CD4-positive, alpha-beta T cell treated with Interleukin-4 for 4 hours (primary cell): ENCODE results near the gene TSKS.
A peak's percentile ranks its signal among the peaks of the same experiment; 100 is the strongest.

Experiments
- DNase-seq: peaks from one replicate; pipeline ENCODE4 v3.0.0-alpha.2; 2020

TSKS gene

DNA sequence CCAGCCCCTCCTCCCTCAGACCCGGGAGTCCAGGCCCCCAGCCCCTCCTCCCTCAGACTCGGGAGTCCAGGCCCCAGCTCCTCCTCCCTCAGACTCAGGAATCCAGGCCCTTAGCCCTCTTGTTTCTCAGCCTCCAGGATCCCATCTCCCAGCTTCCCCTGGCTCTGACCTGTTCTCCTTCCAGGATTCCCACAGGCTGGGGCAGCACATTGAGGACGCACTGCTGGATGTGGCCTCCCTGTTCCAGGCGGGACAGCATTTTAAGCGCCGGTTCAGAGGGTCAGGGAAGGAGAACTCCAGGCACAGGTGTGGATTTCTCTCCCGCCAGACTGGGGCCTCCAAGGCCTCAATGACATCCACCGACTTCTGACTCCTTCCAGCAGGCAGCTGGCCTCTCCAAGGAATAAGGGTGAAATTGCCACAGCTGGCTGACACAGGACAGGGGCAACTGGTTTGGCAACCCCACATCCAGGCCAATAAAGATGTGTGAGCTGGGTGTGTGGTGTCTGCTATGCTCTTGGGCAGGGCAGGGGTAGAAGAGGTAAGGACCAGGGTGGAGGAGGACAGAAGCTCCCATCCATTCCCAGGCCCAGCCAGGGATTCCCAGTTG lies 49.8 kb downstream of the TSKS start:
- DNase-seq, result no peak

DNA sequence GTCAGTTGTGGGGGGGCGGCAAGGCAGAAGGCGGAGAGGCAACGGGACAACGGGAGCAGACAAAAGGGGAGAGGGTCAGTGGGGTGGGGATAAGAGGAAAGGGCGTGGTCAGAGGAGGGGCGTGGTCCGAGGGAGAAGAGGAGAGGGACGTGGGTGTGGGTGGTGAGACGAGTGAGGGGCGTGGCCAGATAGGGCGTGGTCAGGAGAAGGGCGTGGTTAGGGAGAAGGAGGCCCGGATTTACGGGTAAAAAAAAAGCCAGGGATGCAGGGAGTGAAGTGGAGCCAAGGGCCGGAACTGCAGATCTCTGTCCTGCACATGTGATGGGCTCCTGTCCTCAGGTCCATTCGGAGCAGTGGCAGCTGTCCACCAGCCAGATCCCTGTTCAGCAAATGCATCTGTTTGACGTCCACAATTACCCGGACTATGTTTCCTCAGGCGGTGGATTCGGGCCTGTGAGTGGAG lies 50.7 kb downstream of the TSKS start:
- no peak for DNase-seq

DNA sequence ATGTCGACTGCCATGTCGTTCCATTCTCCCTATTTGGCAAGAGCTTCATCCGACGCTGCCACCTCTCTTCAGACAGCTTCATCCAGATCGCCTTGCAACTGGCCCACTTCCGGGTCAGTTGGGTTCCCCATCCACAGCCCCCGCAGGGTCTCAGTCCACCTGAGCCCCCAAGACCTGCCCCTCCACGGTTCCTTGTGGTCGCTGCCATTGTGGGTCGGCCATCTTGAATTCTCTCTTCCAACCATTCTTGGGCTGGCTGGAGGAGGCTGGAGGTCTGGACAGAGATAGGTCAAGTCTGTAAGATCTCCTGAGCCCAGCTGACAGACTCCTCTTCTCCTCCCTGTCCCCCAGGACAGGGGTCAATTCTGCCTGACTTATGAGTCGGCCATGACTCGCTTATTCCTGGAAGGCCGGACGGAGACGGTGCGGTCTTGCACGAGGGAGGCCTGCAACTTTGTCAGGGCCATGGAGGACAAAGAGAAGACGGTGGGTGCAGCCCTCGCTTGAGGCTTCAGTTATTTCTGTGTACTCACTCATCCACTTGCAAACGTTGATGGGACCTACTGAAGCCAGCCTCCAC lies 52.6 kb downstream of the TSKS start:
- no peak for DNase-seq

DNA sequence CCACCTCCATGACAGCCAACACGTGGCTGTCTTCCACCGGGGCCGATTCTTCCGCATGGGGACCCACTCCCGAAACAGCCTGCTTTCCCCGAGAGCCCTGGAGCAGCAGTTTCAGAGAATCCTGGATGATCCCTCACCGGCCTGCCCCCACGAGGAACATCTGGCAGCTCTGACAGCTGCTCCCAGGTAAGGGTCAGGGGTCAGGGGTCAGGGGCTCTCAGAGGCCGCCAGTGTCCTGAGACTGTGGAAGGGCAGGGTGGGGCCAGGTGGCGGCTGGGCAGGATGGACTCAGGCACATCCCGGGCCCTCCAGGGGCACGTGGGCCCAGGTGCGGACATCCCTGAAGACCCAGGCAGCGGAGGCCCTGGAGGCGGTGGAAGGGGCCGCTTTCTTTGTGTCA lies 57.2 kb downstream of the TSKS start:
- no peak for DNase-seq

DNA sequence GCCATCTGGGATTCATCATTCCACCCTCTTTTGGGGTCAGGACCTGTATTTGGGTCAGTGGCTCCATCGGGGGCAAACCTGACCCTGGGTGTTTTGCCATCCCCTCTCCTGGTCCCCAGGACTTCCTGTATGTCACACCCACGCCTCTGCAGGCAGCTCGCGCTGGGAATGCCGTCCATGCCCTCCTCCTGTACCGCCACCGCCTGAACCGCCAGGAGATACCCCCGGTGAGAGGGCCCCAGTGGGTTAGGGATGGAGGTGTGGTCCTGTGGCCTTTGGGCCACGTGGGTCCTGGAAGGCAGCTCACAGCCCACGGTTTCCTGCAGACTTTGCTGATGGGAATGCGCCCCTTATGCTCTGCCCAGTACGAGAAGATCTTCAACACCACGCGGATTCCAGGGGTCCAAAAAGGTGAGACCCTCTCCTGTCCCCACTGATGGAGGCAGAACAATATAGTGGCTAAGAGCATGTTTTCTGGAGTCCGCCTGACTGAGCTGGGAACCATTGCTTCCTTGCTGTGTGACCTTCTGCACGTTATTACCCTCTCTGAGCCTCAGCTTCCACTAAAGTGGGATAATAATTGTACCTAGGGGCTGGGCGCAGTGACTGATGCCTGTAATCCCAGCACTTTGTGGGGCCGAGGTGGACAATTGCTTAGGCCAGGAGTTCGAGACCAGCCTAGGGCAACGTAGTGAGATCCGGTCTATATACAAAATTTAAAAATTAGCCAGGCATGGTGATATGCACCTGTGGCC lies 58.0 kb downstream of the TSKS start:
- DNase-seq, result no peak

DNA sequence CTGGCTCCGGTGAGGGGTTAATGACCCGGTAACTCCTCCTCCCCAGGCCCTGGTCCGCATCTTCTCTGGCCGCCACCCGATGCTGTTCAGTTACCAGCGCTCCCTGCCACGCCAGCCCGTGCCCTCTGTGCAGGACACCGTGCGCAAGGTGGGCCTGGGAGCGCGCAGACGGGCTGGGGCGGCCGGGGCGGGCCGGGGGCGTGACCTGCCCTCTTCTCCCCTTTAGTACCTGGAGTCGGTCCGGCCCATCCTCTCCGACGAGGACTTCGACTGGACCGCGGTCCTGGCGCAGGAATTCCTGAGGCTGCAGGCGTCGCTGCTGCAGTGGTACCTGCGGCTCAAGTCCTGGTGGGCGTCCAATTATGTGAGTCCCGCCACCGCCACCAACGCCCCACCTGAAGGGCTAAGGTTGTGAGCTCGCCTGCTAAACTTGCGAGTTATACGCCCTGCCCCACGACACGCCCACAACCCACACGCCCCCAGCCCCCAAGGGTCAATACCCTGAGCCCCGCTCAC lies 61.8 kb downstream of the TSKS start:
- DNase-seq, result no peak

DNA sequence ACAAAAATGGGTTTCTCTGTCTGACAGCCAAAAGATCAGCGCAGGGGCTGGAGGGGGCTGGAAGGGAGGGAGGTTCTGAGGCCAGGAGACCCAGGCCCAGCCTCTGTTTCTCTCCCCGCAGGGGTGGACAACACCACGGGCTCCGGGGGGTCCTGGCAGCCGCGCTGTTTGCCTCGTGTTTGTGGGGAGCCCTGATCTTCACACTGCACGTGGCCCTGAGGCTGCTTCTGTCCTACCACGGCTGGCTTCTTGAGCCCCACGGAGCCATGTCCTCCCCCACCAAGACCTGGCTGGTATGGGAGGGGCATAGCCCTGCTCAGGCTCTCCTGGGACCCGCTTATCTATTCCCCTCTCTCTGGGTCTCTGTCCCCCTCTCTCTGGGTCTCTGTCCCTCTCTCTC lies 62.5 kb downstream of the TSKS start:
- DNase-seq, result no peak

DNA sequence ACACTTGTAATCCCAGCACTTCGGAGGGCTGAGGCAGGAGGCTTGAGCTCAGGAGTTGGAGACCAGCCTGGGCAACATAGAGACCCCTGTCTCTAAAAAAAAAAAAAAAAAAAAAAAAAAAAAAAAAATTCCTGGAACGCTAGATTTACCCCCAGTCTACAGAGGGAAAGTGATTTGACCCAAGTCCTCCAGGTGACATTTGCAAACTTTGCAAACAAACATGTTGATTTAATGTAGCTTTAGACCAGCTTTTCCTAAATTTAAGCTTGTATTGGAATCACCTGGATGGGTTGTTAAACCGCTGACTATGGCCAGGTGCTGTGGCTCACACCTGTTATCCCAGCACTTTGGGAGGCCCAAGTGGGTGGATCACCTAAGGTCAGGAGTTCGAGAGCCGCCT lies 63.7 kb downstream of the TSKS start:
- no peak for DNase-seq

DNA sequence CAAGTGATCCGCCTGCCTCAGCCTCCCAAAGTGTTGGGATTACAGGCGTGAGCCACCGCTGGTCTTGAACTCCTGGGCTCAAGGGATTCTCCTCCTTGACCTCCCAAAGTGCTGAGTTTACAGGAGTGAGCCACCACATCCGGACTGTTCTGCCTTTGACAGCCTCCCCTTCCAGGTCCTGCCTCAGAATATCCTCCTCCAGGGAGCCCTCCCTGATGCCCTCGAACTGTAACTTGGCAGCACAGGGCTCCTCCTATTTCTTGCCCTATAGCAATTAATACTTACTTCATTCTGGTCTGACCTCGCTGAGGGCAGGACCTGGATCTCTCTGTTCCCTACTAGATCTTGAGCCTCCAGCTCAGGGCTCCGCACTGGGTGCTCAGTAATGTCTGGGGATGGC lies 66.2 kb downstream of the TSKS start:
- DNase-seq, result no peak

DNA sequence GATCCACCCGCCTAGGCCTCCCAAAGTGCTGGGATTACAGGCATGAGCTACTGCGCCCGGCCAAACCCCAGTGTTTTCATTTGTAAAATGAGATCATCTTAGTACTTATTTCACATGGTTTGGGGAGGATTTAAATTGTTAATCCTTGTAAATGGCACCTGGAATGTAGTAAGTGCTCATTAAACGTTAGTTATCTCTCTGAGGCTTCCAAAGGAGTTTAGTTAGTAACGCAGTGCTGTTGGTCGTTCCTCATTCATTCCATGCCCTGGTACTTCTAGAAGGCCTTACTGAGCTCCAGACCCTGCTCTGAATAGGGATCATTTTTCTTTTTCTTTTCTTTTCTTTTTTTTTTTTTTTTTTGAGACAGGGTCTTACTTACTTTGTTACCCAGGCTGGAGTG lies 67.0 kb downstream of the TSKS start:
- no peak for DNase-seq

DNA sequence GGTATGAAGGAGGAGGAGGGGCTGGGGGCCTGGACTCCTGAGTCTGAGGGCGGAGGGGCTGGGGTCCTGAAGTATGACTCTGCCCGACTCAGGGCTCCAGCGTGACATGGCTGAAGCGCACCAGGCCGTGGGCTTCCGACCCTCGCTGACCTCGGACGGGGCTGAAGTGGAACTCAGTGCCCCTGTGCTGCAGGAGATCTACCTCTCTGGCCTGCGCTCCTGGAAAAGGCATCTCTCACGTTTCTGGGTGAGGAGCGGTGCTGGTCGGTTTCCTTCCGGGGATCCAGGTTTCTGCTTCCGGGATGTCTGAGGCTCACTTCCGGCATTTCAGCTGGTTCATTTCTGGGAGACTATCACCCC lies 71.0 kb downstream of the TSKS start:
- no peak for DNase-seq

DNA sequence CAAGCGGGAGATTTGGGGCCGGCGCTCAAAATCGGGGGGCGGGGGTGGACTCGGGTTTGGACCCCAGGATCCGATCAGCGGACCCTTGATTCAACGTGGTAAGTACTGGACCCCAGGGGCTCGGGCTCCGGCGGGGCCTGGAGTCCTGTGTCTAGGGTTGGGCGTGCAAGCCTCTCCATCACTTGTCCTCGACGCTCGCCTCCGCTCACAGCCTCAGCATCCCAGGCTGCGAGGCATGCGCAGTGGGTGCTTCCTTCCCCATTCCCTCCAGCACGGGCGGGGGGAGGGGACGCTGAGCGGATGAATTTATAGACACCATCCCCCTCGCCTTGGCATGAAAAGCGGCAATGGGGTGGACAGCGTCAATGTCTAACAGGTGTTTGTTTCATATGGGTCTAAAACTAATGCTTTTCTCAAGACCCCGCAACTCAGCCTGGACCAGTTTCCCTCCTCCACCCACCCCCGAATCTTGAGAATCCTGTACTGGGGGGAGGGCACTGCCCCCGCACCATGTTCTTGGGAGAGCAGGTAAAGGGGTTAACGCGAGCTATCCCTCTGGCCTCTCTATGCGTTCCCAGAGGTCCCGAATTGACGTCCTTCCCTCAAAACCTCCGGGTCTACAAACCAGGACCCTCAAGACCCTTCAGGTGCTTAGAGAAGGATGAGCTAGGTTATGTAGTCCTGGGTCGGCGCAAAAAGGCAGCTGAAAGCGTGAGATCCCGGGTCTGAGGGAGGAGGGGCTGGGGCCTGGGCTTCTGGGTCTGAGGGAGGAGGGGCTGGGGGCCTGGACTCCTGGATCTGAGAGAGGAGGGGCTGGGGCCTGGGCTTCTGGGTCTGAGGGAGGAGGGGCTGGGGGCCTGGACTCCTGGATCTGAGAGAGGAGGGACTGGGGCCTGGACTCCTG lies 71.6 kb downstream of the TSKS start:
- DNase-seq, result no peak

DNA sequence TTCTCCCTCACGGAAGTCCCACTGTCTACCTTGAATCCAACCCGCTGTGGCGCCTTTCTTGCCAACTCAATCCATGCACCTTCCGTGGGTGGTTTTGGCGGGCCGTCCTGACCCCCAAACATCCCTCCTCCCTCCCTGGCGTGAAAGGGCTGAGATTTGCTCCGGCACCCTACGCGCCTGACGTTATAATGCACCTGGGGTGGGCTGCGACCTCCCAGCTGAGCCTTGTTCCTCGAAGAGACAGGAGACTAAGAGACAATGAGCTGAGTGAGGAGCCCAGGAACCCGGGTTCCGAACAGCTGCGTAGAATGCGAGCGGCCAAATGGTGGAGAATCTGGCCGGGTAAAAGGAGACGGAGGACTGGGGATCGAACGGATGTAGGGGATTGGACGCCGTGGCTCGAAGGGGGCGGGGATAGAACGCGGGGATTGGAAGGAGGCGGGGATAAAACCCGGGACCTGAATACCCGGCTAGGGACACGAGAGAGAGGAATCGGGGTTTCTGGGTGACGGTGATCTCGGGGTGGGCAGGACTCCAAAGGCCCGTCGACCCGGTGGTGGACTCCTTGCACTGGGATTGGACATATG lies 72.4 kb downstream of the TSKS start, which contains the start of gene CPT1C:
Gene CPT1C, plus strand, starts transcription at position 461 of the 587 bp plus-strand sequence. CDS start 1,137 bp downstream, outside the sequence.
- DNase-seq, result peak; percentile 37

DNA sequence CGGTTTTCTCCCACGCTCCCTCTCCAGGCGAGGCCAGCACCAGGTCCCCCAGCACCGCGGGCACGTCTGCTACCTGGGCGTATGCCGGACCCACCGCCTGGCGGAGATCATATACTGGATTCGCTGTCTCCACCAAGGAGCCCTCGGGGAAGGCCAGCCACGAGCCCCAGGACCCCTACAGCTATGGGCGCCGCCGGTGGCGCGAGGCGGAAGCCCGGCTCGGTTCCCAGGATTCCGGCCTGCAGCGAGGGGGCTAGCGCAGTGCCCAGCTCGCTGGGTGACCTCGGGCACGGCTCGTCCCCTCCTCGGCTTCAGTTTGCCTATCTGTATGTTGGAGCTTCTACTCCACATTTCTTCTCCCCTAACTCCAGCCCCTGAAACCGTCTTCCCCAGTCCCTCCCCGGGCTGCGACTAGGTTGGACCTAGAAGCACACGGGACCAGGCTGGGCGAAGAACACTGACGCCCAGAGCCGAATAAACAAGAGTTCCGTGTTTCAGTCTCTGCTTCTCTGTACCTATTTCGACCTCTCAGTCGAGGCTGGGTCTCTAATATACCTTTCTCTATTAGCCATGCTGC lies 72.9 kb downstream of the TSKS start:
- no peak for DNase-seq
